IPS-18a (cell line): Measurements from ENCODE around the gene PKP1.

Experiments
- H3K27ac ChIP-seq: one replicate; pipeline ENCODE4 v1.5.1; 2013; ENCODE audit warnings: low read length
- H3K27me3 ChIP-seq: one replicate; pipeline ENCODE4 v1.6.1; 2013; ENCODE audit warnings: mild to moderate bottlenecking, low read length; ENCODE audit not compliant: control insufficient read depth, insufficient read depth
- H3K36me3 ChIP-seq: one replicate; pipeline ENCODE4 v1.6.1; 2013; ENCODE audit warnings: low read depth, low read length; ENCODE audit not compliant: control insufficient read depth
- H3K4me1 ChIP-seq: one replicate; pipeline ENCODE4 v1.6.1; 2013; ENCODE audit warnings: low read depth, low read length; ENCODE audit not compliant: control insufficient read depth
- H3K4me3 ChIP-seq: one replicate; pipeline ENCODE4 v1.5.1; 2013; ENCODE audit warnings: low read length
- H3K9ac ChIP-seq: one replicate; pipeline ENCODE4 v1.6.1; 2013; ENCODE audit warnings: mild to moderate bottlenecking, low read length, moderate library complexity
- H3K9me3 ChIP-seq: one replicate; pipeline ENCODE4 v1.6.1; 2013; ENCODE audit warnings: low read depth, low read length; ENCODE audit not compliant: control insufficient read depth

PKP1 gene

GRCh38 chr1:201350884-201351283, 67.6 kb downstream of the PKP1 start:
- H3K9me3 ChIP-seq, result no peaks in the 10 kb centered on the region
- no peaks in the 10 kb centered on the region for H3K27me3 ChIP-seq
- no peak overlapping the region for H3K27ac ChIP-seq
- peaks cover 26% of the 10 kb centered on the region for H3K4me1 ChIP-seq
- no peak overlapping the region for H3K9ac ChIP-seq
- no peaks in the 10 kb centered on the region for H3K36me3 ChIP-seq
- H3K4me3 ChIP-seq, result no peak overlapping the region

DNA sequence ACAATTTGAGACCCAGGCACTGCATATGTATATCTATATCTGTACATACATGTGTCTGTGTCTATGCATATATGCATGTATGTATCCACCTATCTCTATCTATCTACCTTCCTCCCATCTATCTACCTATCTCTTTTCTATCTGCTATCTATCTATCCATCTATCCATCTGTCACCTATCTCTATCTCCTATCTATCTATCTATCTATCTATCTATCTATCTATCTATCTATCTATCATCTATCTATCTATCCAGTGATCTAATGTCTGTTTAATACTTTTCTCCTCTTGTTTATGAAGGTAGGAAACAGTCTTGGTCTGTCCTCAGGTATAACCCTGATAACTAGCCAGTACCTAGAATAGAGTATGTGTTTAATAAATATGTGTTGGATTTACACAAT, 68.3 kb downstream of the PKP1 start:
- Histone ChIP-seq H3K9me3 (no peaks in the 10 kb centered on the region), H3K27me3 (no peaks in the 10 kb centered on the region), H3K4me3 (no peak overlapping the region), H3K36me3 (no peaks in the 10 kb centered on the region), H3K9ac (no peak overlapping the region), H3K4me1 (peaks cover 22% of the 10 kb centered on the region), H3K27ac (no peak overlapping the region)

DNA sequence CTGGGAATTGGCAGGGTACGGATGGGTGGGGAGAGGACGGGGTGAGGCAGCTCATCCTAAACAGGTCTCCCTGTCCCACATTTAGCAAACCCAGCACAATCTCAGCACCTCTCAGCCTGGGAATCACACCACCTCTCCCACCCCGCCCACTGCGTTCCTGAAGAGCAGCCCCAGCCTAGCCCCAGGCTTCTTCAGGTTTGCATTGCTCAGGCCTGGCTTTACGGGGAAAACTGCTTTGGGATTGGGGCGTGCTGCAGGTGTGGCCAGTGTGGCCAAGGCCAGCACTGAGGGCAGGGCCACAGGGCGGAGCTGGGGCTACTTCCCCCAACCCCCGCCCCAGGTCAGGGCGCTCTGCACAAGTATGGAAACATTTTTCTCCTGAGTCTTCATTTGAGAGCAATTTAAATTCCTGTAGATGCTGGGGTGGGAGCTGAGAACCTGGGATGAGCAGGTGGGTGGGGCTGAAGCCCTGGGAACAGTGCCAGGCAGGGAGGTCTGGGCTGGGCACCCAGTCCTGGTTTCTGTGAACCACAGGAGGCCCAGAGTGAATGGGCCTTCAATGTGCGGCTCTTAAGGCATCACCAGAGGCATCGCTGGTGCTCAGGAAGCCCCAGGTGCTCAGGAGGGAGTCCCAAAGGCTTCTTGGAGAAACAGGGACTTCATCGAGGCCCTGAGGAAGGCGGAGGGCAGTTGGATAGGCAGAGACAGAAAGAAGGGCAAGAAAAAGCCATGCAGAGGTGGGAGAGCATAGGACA, 70.1 kb downstream of the PKP1 start:
- no peaks in the 10 kb centered on the region for H3K9me3 ChIP-seq
- H3K36me3 ChIP-seq, result no peaks in the 10 kb centered on the region
- H3K27ac ChIP-seq, result no peak overlapping the region
- H3K4me1 ChIP-seq, result peaks cover 5% of the 10 kb centered on the region
- no peak overlapping the region for H3K4me3 ChIP-seq
- no peak overlapping the region for H3K9ac ChIP-seq
- no peaks in the 10 kb centered on the region for H3K27me3 ChIP-seq

DNA sequence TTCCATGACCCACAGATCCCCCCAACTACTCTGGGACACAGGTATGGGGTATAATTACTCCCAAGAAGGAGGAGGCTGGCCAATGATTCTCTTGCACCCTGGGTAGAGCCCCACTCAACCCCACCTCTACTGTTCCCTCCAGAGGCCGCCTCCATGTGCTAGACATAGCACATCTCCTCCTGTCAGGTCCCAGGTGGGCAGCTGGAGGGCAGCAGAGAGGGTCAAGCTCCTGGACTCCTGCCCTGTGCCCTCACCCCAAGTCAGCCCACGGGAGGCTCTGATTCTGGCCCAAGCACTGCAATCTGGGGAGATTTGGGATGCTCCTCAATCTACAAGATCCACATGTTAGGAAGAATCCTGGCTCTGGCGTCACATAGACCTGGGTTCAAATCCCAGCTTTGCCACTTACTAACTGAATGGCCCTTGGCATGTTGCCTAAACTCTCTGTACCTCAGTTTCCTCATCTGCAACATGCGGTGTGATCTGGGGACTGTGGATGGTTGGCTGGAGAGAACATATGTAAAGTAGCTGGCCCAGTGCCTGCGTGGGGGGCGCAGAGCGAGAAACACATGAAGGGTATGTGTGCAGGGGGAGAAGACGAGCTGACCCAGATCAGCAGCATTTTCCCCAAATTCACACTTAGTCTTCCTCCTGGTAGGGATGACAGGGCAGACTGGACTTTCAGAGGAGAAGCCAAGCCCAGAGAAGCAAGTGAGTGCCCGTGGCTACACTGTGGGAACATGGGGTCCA, 71.0 kb downstream of the PKP1 start:
- Histone ChIP-seq H3K4me1 (no peaks in the 10 kb centered on the region), H3K4me3 (no peak overlapping the region), H3K27ac (no peak overlapping the region), H3K36me3 (no peaks in the 10 kb centered on the region), H3K9me3 (no peaks in the 10 kb centered on the region), H3K9ac (no peak overlapping the region), H3K27me3 (no peaks in the 10 kb centered on the region)

- no peaks in the 10 kb centered on the region for H3K36me3 ChIP-seq
- no peak overlapping the region for H3K27ac ChIP-seq
- H3K4me3 ChIP-seq, result no peak overlapping the region
- H3K27me3 ChIP-seq, result no peaks in the 10 kb centered on the region
- no peaks in the 10 kb centered on the region for H3K4me1 ChIP-seq
- H3K9me3 ChIP-seq, result no peaks in the 10 kb centered on the region
- no peak overlapping the region for H3K9ac ChIP-seq
Measured at GRCh38 chr1:201354901-201355295, 71.6 kb downstream of the PKP1 start.

DNA sequence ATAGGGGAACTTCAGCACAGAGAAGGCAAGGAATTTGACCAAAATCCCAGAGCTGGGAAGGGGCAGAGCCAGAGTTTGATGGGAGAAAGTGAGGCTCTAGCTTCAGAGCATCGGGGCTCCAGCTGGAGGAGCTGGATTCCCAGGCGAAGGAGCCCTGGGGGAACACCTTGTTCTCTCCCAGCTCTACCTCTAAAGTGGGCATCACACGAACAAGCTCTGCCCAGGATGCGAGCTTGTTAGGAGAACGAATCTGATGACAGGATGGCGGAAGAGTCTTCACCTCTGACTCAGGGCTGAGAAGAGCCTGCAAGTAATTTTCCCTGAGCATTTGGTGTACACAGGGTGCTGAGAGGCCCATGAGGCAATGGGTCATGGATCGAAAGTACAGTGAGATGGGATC, 72.2 kb downstream of the PKP1 start:
- H3K9me3 ChIP-seq, result no peaks in the 10 kb centered on the region
- no peaks in the 10 kb centered on the region for H3K27me3 ChIP-seq
- no peak overlapping the region for H3K4me3 ChIP-seq
- H3K27ac ChIP-seq, result no peak overlapping the region
- H3K4me1 ChIP-seq, result no peaks in the 10 kb centered on the region
- H3K36me3 ChIP-seq, result no peaks in the 10 kb centered on the region
- H3K9ac ChIP-seq, result no peak overlapping the region

- Histone ChIP-seq H3K9ac (no peak overlapping the region), H3K27ac (no peak overlapping the region), H3K4me1 (no peaks in the 10 kb centered on the region), H3K27me3 (no peaks in the 10 kb centered on the region), H3K36me3 (no peaks in the 10 kb centered on the region), H3K9me3 (no peaks in the 10 kb centered on the region), H3K4me3 (no peak overlapping the region)
Measured at GRCh38 chr1:201356236-201356635, 72.9 kb downstream of the PKP1 start.

DNA sequence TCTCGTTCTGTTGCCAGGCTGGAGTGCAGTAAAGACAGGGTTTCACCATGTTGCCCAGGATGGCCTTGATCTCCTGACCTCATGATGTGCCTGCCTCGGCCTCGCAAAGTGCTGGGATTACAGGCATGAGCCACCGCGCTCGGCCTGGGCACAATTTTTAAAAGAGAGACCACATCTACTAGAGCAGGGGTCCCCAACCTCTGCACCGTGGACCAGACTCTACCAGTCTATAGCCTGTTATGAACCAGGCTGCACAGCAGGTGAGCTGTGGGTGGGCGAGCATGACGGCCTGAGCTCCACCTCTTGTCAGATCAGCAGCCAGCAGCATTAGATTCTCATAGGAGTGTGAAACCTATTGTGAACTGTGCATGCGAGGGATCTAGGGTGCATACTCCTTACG, 73.4 kb downstream of the PKP1 start:
- H3K27ac ChIP-seq, result no peak overlapping the region
- H3K27me3 ChIP-seq, result no peaks in the 10 kb centered on the region
- no peak overlapping the region for H3K4me3 ChIP-seq
- no peaks in the 10 kb centered on the region for H3K9me3 ChIP-seq
- peaks cover under 1% of the 10 kb centered on the region for H3K4me1 ChIP-seq
- no peaks in the 10 kb centered on the region for H3K36me3 ChIP-seq
- H3K9ac ChIP-seq, result no peak overlapping the region

GRCh38 chr1:201357211-201357610, 73.9 kb downstream of the PKP1 start:
- Histone ChIP-seq H3K27ac (no peak overlapping the region), H3K9me3 (no peaks in the 10 kb centered on the region), H3K36me3 (no peaks in the 10 kb centered on the region), H3K4me1 (peaks cover 3% of the 10 kb centered on the region), H3K9ac (no peak overlapping the region), H3K27me3 (no peaks in the 10 kb centered on the region), H3K4me3 (no peak overlapping the region)

DNA sequence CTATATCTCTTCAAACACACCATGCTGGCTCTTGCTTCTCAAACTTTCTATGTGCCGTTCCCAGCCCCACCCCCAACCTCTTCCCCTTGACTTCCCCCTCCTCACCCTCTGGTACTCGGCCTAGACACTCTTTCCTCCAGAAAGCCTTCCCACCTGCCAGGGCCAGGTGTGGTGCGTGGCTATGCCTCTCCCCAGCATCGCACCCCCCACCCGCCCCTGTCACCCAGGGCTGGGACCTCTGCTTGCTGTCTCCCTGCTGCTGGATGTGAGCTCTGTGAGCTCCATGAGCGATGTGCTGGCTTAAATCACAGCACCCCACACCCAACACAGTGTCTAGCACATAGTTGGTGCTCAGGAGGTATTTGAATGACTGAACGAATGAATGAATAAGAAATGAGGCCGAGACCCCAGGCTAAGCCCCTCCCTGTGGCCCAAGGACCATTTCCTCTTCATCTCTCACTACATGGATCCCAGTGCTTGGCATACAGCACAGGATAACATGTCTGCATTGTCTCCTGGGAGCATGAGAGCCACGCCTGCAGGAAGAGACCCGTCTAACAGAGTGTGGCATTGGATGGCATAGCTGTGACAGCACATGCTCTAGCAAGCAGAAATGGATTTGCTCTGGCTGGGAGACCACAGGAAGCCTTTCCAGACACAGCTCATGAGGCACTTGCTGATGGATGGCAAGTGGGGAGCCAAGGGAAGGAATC, 74.5 kb downstream of the PKP1 start:
- Histone ChIP-seq H3K9me3 (no peaks in the 10 kb centered on the region), H3K4me3 (no peak overlapping the region), H3K36me3 (no peaks in the 10 kb centered on the region), H3K9ac (no peak overlapping the region), H3K4me1 (peaks cover 3% of the 10 kb centered on the region), H3K27ac (no peak overlapping the region), H3K27me3 (no peaks in the 10 kb centered on the region)

DNA sequence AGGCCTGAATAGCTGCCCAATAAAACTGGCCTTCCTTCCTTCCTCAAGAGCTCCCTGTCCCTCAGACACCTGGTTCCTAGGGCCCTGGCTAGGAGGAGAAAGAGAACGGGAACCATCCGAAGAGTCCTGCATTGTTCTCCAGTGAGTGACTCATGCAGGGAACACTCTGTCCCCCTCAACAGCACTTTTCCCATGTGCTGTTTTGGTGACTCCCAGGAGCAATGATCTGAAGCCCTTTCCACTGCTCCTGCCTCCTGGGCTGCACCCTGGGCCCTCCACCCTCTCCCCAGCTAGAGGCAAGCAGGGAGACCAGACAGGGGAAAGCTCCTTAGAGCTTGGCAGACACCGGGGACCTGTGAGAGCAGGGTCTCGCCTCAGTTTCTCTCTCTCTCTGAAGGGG, 75.3 kb downstream of the PKP1 start:
- Histone ChIP-seq H3K4me1 (peaks cover 3% of the 10 kb centered on the region), H3K27me3 (no peaks in the 10 kb centered on the region), H3K4me3 (no peak overlapping the region), H3K9me3 (no peaks in the 10 kb centered on the region), H3K36me3 (no peaks in the 10 kb centered on the region), H3K9ac (no peak overlapping the region), H3K27ac (no peak overlapping the region)
